HUDEP-2 (cell line): ENCODE data around the gene IL31.

ENCODE experiments used
- DNase-seq, 76 experiments: peaks; one replicate each; lab custom pipeline; 2025; ENCODE audit not compliant: unreplicated experiment in 76 of 76; lab: John Stamatoyannopoulos, UW

IL31 gene

GRCh38 chr12:122159882-122160281 is 14.1 kb downstream of the IL31 start:
- DNase-seq: no peak

DNA sequence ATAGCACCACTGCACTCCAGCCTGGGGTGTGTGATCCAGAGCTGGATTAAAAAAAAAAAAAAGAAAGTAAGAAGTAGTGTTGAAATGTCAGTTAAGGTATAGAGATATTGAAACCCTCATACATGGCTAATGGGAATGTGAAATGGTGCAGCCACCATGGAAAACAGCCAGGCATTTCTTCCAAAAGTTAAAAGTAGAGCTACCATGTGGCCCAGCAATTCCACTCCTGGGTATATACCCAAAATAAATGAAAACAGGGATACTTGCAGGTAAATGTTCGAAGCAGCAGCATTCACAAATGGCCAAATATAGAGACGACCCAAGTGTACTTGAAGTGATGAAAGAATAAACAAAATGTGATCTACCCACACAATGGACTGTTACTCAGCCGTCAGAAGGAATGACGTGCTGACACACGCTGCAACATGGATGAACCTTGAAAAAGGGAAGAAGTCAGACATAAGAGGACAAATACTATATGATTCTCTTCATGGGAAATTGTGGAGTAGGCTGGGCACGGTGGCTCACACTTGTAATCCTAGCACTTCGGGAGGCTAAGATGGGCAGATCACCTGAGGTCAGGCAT is 15.2 kb downstream of the IL31 start:
- no peak for DNase-seq

DNA sequence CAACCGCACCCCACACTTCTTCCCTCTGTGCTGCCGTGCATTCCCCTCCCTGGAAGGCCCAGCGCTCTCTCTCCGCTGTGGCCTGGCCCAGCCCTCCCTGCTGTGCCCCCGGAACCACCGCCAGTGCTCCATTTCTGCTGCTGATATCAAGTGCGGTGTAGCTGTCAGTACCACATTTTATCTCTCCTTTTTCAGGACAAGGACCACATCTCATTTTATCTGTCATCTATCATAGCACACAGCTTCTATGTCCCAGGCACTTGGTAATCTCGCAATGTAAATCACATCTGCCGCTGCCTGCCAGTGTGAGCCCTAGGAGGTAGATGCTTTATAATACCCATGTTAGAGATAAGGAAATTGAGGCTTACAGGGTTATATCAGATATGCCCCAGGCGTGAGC is 18.3 kb downstream of the IL31 start:
- DNase-seq: peak in 55 of 76 experiments; percentile 5 to 85 (median 36)

- DNase-seq: no peak
Measured at GRCh38 chr12:122152754-122153153, 21.3 kb downstream of the IL31 start.

DNA sequence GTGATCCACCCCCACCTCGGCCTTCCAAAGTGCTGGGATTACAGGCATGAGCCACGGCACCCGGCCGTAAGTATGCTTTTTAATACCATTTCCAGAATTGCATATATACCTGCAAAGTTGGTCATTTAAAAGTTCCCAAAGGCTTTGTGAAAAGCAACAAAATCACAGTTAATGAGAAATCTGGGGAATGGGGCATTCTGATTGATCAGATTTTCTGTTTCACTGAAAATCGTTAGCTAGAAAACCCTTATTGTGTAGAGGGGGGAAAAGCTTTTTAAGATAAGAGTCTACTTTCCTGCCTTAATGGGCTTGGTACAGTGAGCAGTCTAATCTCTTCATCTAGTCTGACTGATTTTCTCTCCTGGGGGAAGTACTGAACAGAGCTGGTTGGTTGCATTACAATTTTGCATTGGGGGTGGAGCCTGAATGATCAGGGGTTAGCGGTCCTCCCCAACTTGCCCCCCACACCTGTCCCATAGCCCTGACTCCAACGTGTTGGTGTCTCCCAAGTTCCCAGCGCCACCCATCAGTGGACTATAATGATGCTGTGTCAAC is 23.8 kb downstream of the IL31 start:
- no peak for DNase-seq

DNA sequence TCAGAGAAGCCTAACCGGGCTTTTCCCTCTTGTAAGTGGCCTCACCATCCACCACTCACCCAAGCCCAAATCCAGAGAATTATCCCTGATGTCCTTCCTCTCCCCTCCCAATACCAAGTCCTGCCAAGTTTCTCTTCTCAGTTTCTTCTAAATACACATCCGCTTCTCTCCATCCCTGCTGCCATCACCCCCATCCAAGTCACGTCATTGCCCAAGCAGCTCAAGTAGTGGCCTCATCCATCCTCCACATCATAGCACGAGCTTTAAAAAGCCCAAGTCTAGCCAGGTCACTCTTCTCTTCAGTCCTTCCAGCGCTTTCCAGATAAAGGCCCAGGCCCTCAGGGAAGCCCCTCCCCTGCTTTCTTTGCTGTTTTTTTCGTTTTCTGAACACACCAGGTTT is 25.4 kb downstream of the IL31 start:
- DNase-seq: no peak

- DNase-seq: no peak
Measured at GRCh38 chr12:122147514-122148290, 26.3 kb downstream of the IL31 start.

DNA sequence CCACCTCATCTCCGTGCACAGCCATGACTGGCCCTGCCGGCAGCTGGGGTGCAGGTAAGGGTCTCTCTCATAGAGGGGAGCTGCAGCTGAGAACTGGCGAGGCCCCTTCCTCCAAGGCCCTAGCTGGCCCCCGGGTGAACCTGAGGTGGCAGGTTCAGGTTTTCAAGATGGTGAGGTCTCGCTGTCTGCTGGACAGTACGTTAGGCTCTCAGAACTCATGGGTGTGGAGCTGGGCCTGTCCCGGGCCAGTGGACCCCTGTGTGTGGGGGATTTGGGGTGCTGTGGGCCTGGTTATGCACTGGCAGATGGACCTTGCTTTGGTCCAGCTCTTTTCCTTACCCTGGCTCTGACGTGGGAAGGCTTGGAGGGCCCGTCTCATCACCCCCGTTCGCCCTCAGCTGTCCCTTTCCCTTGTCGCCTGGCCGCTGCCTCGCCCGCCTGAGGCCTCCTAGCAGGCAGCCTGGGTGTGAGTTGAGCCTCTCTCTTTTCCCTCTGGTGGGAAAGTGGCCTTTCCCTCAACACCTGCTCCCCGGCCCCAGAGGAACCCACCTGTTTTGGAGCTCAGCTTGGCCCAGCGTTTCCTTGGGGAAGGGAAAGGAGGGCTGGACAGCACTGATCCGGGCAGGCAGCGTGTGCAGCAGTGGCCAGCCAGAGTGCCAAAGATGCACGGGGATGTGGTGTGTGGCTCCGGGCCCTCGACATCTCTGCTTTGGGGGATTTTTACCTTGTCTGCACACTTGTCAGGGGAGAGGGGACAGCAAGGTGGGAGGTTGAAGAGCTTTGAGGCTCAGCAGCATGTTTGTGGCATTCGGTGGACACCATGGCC is 28.3 kb downstream of the IL31 start:
- DNase-seq: no peak

GRCh38 chr12:122144885-122145284 is 29.1 kb downstream of the IL31 start:
- no peak for DNase-seq

DNA sequence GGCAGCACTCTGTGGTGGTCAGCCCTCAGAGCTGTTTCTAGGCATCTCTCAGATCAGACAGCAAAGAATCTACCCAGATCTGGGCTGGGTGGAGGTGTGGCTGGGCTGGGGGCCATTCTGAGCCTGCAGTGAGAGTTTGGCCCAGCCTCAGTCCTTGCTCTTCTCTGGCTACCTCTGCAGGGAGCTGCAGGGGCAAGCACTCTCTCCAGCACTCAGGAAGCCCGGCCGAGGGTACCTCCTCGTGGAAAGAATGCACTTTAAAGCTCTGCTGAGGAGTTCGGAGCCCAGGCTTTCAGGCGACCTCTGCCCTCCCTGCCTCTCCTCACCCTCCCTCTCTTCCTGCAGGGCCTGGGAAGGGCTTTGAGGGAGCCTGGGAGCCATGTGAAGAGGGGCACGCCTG is 31.2 kb downstream of the IL31 start:
- no peak for DNase-seq

DNA sequence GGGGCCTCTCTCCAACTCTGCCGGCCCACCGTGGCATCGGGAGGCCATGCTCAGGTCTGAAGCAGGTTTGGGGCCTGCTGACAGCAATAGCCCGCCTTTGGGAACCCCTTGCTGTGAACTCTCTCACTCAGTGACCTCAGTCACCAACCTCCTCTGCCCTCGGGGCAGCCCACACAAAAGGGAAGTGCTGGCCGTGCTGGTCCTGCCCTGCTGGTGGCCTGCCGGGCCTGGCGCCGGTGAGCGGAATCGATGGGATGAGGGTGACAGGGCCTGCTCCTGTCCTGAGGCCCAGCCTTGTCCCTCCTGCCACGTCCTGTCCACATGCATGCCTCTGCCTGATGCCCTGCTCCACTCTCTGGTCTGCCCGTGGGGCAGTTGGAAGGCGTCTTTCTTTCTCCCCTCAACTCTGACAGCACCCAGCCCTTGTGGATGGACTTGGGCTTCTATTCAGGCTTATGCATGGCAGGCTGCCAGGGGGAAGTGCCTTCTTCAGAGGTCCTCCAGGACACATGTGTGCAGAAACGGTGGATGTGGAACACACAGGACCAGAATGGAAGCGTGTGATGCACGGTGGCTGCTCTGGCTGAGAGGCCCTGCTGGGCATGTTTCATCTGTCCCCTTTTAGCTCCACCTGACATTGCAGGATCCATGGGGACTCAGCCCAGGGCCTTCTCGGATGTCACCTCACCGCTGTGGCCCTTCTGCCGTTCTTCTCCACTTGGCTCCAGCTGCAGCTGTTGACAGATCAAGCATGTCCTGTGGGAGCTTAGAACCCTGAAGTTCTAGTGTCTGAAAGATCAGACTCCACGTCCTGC is 31.9 kb downstream of the IL31 start:
- peak in 1 of 76 experiments; percentile 9 for DNase-seq

GRCh38 chr12:122140467-122141257 is 33.4 kb downstream of the IL31 start:
- DNase-seq: no peak

DNA sequence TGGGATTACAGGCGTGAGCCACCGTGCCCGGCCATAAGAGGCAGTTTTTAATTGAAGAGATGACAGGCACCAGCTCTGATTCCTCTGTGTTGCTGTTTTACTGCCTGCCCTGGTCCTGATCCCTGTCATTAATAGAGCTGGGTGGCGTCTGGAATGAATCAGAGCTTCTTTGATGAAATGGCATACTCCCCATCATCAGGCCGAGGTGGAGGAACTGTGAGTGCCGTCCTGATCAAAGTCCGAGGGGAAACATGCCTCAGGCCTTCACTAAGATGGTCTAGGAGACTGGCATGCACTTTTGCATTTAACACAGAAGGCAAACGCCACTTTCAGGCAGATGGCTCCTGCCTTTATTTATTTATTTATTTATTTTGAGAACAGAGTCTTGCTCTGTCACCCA is 34.1 kb downstream of the IL31 start:
- no peak for DNase-seq

GRCh38 chr12:122139266-122139665 is 34.8 kb downstream of the IL31 start:
- DNase-seq: no peak

- DNase-seq: no peak
Measured at GRCh38 chr12:122138616-122139015, 35.4 kb downstream of the IL31 start.

GRCh38 chr12:122138181-122138580 is 35.8 kb downstream of the IL31 start:
- DNase-seq: no peak

GRCh38 chr12:122137681-122138080 is 36.3 kb downstream of the IL31 start:
- no peak for DNase-seq

DNA sequence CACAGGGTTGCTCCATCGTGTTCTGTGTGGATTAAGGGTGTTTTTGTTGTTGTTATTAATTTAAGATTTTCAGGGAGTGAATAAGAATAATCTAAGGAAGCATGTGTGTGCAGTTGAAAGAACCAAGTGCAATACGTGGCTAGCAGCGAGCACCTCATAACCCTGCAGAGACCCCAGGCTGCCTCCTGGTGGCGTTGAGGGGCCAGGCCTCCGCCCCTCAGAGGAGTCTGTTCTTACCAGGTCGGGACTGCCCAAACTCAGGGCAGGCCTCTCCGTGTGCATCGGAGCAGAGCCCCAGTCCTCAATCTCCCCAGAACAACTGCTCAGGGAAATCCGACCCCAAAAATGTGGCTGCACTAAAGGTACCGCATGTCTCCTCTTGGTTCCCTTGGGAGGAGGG is 36.8 kb downstream of the IL31 start:
- no peak for DNase-seq

GRCh38 chr12:122135437-122136031 is 38.5 kb downstream of the IL31 start:
- DNase-seq: no peak
